GM18508 (cell line): Measurements from ENCODE around the gene RASGRP1.

Experiments
- ATAC-seq: cut with Tn5 transposase; IDR thresholded peaks from one replicate; pipeline ENCODE4 v1.9.1; 2021; ENCODE audit warnings: moderate number of reproducible peaks; ENCODE audit not compliant: insufficient read depth, unreplicated experiment

Gene RASGRP1

DNA sequence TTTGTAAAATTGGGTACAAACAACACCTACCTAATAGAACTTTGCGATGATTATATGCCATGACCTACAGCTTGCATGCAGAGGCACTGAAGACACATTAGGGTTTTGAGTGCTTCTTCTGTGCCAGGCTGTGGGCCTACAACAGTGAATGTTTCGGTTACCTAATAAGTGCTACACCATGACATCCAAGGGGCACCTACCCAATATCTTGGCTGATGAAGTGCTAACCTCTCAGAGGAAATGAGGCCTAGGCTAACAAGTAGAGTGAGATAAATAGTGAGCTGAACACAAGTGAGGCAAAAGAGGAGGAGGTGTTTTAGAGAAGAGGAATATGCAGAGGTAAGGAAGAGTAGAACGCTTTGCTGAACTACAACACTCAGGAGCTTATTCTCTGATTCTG is 12.2 kb upstream of the RASGRP1 start:
- no peak for ATAC-seq

DNA sequence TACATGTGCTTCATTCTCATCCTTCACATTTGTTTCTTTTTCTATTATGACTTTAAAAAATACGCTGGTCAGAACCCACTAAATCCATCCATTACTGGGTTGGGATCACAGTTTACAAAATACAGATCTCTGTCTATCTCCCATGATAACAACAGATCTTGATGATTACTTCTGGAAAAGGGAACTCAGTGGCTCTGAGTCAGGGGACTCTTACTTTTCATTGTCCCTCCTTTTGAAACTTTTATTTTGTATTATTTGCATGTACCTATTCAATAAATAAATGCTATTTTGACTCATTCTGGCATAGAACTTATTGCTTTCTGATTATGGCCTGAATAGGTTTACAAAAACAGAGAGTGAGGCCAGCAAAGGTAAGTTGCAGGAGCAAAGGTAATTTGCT is 11.6 kb upstream of the RASGRP1 start:
- no peak for ATAC-seq

DNA sequence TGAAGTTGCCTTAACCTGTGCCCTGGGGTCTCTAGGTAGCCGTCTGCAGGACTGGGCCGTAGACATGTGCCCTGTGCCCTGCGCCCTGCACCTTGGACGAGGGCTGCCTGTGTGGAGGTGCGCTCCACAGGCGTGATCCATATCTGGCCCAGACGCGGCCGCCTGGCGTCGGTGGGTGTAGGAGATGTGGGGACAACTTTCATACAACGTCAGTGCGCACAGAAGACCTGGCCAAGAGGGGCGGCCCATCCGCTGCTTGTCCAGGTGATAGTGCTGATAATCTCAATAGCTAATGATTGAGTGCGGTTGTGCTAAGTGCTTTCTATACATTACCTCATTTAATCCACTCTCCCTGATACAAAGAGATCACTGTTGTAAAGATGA is 665 bp upstream of the RASGRP1 start:
- no peak for ATAC-seq

GRCh38 chr15:38563723-38564519 is 693 bp downstream of the RASGRP1 start:
- peak; percentile 22 for ATAC-seq

- no peak for ATAC-seq
Observed at GRCh38 chr15:38562278-38562677, 2.3 kb downstream of the RASGRP1 start.

- peak; percentile 40 for ATAC-seq
Observed at GRCh38 chr15:38560456-38560926, 4.1 kb downstream of the RASGRP1 start.

DNA sequence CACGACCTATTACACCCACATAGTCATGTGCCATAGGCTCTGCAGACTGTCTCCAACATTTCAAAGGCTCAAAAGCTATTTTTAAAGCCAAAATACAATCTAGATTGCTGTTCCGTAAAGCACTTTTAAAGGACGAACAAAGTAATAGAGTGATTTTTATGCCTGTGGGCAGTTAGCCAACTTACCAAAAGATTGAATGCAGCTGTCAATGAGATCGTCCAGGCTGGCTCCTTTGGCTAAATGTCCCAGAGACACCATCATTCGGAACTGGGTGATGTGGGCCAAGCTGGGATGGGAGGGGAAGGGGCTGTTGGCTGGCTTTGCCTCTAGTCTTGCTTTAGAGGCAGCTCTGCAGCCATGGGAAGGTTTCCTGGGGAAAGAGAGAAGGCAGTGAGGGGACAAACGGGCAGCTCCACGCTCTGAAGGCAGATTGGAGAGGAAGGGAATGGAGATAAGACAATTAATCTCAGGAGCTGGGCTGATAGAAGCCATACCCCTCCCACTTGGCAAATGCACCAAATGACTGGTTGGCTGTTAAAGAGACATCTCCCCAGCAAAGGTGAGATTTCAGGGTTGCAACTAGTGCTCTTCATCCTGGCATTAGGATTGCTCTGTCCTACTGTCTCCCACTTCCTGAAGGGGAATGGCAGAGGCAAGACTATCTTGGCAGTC is 4.8 kb downstream of the RASGRP1 start:
- ATAC-seq, result no peak

DNA sequence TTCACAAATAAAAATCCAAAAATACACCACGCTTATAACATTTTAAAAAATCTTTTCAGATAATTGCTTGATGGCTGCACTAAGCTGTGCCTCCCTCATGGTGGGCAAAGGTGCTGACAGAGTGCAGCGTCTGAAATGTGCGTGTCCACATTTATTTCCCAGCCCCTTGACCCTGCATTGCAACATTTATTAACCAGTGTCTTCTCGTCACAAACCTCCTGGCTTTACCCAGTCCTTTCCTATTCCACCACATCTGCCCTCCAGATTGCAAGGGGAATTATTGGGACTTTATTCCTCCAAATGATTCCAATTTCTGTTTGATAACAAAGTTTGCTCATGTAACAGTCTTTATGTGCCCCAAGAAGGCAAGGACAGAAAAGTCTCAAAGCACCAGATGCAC is 5.5 kb downstream of the RASGRP1 start:
- ATAC-seq, result no peak

DNA sequence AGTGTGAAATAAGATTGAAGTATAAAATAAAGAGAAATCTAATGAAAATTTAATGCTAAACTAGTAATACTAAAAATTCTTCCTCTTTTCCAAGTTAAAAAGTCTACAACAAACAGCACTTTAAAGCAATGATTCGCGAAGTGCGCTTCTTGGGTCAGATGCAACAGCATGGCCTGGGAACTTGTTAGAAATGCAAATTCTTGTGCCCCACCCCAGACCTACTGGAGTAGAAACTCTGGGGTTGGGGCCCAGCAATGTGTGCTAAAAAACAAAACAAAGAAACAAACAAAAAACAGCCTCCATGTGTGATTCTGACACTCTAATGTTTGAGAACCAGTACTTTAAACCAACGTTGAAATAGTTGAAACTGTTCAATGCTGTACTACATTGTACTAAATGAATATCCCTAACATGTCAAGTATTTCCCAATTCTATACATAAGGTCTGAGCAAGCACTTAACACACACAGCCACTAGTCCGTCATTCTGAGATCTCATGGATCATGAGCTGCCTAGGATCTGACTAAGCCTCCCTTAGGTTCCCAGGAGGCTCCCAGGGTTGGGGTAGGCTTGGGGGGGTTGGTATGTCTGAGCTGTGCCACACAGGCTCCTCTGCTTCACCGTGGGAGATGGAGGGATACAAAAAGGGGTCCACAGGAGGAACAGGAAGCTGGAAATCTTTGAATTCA is 6.1 kb downstream of the RASGRP1 start:
- ATAC-seq, result no peak

DNA sequence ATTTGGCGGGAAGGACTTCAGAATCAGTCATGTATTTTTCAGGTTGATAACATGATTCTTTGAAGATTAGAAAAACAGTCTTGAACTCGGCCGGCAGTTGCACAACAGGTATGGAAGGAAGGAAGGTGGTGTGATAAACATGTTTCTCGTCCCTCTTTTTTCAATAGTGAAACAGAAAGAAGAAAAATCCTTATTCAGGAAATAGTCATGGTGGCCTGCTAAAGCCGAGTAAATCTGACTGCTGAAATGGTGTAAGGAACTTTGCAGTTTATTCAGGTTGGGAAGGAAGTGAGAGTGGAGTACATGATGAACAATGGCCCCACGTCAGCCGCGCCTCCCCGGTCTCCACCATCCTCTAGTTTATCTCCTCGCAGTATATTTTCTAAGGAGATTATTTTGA is 6.7 kb downstream of the RASGRP1 start:
- no peak for ATAC-seq

DNA sequence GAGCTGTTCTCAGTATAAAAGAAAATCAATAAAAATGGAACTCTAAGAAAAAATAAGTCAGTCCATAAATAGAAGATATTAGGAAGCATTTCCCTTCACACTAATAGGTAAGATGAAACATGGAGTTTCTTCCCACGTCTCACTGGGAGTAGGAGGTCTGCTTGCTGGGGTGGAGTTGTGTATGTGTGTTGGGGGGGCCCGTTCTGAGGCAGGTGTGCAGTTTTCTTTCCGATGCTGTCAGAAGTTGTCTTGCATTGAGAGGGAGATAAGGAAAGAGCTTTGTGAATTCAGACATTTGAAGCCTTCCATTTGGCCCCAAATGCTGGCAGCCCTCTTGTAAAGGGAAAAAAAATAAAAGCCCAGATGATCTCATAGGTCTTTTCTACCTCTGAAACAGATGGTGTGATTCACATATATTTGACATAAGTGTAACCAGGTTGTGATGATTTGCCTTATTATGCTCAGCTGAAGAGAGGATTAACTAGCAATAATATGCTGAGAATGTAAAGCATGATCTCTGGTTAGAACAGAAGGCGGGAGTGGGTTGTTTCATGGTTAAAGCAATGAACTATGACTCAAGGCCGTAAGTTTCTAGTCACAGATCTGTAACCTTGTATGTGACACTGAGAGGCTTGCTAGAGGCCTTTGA is 8.8 kb downstream of the RASGRP1 start:
- no peak for ATAC-seq

DNA sequence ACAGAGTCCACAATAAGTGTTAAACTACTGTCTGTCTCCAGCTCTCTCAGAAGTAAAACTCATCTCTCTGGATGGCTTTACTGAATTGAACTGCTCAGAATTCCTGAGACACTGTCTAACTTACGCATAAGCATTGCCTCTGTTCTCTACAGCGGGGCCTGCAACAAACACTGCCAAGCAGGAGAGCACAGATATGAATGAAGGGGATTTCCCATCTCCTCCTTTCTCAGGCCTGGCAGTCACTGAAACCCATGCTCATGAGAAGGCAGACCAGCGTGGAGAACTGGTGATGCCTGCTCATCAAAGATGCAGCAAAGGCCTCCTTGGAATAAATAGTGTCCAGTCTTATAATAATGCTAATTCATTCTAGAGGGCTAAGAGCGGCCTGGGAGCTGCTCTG is 10.3 kb downstream of the RASGRP1 start:
- peak; percentile 67 for ATAC-seq

- ATAC-seq, result no peak
Observed at GRCh38 chr15:38553071-38553470, 11.5 kb downstream of the RASGRP1 start.

DNA sequence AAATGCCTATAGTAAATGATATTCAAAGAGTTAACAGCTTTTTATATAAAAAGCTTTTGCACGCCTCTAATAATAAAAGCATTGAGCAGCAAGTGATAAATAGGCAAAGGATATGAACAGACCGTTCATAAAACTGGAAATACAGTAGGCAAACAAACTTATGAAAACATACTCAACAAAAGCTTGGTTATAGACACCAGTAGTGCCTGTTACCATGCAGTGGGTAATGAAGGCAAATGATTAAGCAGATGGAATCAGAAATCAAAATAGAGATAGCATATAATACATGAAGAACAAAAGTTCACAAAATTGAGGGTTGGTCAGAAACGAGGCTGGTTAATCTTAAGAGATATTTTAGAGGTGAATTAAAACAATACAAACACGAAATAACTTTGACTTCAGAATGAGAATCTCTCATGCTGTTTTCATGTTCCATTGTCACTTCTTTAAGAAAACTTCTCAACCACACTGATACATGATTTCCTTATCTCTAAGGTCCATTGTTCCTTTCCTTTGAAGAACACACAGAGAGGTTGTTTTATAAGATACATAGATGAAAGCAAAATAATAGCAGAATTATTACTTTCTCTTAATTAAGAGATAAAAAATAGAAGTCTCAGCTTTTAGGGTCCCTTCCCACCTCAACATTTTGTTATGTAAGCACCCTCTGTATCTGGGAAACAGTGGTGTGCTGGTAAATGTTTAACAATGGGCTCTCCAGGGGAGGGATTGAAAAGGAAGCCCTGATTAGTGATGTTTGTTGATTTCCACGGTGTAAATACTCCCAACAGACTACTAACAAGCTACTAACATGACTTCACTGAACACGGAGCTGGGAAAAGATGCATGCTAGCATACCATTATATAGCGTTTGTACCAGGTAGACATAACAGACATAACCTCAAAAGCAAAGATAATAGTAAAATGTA is 12.6 kb downstream of the RASGRP1 start:
- ATAC-seq, result no peak

- no peak for ATAC-seq
Observed at GRCh38 chr15:38549222-38549621, 15.4 kb downstream of the RASGRP1 start.

DNA sequence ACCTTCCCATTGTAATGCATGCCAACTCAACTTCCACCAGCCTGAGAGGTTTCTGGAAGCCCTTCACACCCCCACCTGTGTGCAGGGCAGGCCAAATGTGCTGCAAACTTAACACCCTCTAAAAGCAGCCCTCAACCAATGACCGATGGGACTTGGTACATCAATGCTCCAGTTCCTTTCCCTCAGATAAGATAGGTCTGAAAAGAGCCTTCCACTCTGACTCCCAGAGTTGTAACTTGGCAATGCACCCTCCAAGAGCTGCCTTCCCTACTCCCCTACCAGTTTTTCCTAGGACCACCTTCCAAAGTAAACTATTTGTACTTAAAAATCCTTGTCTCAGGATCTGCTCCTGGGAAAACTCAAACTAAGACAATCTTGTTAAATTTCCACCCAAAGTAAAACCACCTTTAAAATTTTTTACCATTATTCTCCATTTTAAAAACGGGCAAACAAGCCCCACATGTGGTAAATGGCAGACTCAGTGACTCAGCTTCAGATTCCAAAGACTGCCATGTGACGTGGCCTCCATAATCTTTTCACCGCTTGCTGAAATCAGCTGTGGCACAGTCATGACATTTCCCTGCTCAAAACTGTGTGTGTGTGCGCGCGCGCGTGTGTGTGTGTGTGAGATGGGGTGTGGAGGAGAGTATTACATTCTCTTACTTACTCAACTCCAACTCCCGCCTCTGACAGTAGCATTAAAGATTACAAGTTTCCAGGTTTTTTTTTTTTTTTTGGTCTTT is 17.2 kb downstream of the RASGRP1 start:
- ATAC-seq, result no peak

- no peak for ATAC-seq
Observed at GRCh38 chr15:38545179-38545578, 19.4 kb downstream of the RASGRP1 start.

DNA sequence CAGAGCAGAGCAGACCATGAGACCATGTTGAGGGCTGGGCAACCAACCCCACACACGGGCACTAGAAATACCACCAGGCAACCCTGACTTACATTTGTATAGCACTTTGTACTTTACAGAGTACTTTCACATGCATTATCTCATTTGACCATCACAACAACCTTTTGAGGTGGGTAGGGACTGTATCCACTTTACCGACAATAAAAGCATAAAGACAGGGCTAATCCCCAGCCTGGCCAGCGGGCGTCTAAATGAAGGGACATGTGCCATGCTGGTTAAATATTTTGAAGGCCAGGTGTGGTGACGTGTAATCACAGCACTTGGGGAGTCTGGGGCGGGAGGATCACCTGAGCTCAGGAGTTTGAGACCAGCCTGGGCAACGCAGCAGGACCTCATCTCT is 23.6 kb downstream of the RASGRP1 start:
- no peak for ATAC-seq

DNA sequence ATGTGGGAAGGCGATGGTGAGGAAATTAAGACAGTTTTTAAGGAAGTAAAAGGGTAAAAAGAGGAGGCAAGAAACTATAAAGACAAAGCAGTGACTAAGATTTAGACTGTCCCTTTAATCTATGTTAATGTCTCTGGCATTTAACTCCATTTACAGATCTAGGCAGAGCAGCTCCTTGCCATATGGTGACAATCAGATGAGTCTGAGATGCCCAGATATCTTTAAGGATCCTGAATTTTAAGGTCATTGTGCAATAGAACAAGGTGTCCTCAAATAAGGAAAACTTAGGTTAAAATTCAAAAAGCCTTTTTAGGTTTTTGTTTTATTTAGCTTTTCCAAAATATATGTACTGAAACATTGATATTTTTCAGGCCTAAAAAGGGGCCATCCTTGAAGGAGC is 24.1 kb downstream of the RASGRP1 start:
- ATAC-seq, result no peak
